B cell (primary cell): ENCODE data around the gene CYS1.
A peak's percentile ranks its signal among the peaks of the same experiment; 100 is the strongest.

Experiments used
- CTCF ChIP-seq: fragments of 200-600 bp; IDR thresholded peaks from one replicate; pipeline ENCODE4 v1.8.0; 2022; ENCODE audit warnings: antibody characterized with exemption, mild to moderate bottlenecking
- EZH2 ChIP-seq: IDR thresholded peaks from 2 replicates; pipeline ENCODE4 v1.6.1; 2012; ENCODE audit warnings: borderline replicate concordance, low read depth, mild to moderate bottlenecking, moderate library complexity, low read length; ENCODE audit not compliant: insufficient read depth, poor library complexity, severe bottlenecking

DNA sequence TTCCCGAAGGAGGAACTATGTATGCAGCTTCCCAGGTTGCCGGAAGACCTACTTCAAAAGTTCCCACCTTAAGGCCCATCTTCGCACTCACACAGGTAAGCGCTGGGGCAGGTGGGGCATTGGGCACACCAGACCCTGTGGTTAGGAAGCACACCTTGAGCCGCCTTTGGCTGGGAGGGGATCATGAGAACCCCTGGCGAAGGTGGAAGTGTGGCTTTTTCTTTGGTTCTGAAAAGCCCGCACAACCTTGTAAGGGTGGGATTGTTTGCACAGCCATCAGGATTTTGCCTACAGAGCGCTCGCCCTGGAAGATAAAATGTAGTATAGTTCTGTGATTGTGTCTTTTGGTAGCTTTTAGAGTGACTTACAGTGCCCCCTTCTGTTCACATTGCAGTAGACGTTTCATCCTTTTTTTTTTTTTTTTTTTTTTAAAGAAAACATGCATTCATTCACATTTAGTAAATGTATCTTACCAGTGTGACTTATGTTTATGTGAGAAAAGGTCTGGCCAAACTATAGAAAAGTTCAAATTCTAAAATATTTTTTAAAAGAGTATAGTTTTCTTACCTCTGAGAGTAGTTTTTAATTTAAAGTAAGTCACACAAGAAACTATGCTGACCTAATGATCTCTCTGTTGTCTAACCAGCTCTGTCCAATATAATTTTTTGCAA lies 31.6 kb downstream of the CYS1 start:
- TF ChIP-seq CTCF (peak; percentile 81), EZH2 (no peak)
